C4-2B (cell line): ENCODE data around the gene AQP9.

Experiments used
- CTCF ChIP-seq: fragments of 450-650 bp; conservative IDR thresholded peaks from 2 replicates; pipeline ENCODE4 v1.5.1; 2017; ENCODE audit warnings: mild to moderate bottlenecking
- ZFX ChIP-seq: fragments of 450-650 bp; IDR thresholded peaks from 2 replicates; pipeline ENCODE4 v1.6.1; 2017

GRCh38 chr15:58182460-58183163 is 44.4 kb downstream of the AQP9 start:
- TF ChIP-seq CTCF (peak; percentile 95), ZFX (no peak)
